Nephron (organoid): ENCODE data around the gene PACS1.

Source experiments
- H3K27ac Mint-ChIP-seq, 3 experiments: 2 replicates each; pipeline ENCODE4 v1.8.0; 2020; ENCODE audit warnings: mixed read lengths in 3 of 3, mild to moderate bottlenecking in 2 of 3, moderate library complexity in 1 of 3
- H3K27me3 Mint-ChIP-seq: 2 replicates; pipeline ENCODE4 v1.8.0; 2021; ENCODE audit warnings: low read depth, mild to moderate bottlenecking, moderate library complexity, mixed read lengths
- H3K36me3 Mint-ChIP-seq: 2 replicates; pipeline ENCODE4 v1.8.0; 2020; ENCODE audit warnings: low read depth, mixed read lengths
- H3K4me1 Mint-ChIP-seq: 2 replicates; pipeline ENCODE4 v1.8.0; 2020; ENCODE audit warnings: mixed read lengths
- H3K4me3 Mint-ChIP-seq, 3 experiments: 2 replicates each; pipeline ENCODE4 v1.8.0; 2020; ENCODE audit warnings: mild to moderate bottlenecking in 3 of 3, mixed read lengths in 3 of 3, moderate library complexity in 2 of 3
- H3K9me3 Mint-ChIP-seq: 2 replicates; pipeline ENCODE4 v1.8.0; 2020; ENCODE audit warnings: mixed read lengths
- TF ChIP-seq, protein P1 (sequence below), 3 experiments: fragments of 200-600 bp; sonication (generic); IDR thresholded peaks; one replicate each; pipeline ENCODE4 v1.5.0; 2021; ENCODE audit warnings: antibody characterized with exemption in 3 of 3; ENCODE audit not compliant: unreplicated experiment in 3 of 3

Gene PACS1

DNA sequence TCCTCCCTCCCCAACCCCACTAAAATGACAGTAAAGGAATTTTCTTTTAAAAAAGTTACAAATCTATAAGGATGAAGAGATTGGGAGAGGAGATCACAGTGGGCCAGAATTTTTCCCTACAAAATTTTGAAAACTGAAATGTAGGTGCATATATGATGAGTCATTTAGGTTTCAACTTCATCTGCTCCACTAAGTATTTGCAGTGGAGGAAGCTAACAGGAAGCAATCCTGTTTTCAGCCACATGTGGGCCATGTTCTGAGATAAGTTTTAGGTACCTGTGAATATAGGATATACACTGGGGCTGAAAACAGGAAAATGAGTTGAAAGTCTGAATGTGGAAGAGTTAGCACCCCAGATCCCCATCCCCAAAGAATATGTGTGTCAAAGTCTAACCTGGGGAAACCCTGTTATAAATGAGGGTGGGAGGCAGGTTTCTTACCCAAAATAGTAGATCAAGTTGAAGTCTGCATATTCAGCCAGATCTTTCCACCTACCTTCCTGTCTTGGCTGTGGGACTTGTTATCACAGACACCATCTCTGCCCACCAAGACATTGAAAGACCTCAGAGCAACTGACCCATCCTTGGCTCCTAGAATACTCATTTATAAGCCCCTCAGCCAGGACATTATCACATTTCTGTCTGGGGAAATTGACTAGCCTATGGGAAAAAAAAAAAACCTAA is 87.3 kb downstream of the PACS1 start:
- no peaks in the 10 kb centered on the region for H3K27me3 Mint-ChIP-seq
- TF ChIP-seq, protein P1, sequence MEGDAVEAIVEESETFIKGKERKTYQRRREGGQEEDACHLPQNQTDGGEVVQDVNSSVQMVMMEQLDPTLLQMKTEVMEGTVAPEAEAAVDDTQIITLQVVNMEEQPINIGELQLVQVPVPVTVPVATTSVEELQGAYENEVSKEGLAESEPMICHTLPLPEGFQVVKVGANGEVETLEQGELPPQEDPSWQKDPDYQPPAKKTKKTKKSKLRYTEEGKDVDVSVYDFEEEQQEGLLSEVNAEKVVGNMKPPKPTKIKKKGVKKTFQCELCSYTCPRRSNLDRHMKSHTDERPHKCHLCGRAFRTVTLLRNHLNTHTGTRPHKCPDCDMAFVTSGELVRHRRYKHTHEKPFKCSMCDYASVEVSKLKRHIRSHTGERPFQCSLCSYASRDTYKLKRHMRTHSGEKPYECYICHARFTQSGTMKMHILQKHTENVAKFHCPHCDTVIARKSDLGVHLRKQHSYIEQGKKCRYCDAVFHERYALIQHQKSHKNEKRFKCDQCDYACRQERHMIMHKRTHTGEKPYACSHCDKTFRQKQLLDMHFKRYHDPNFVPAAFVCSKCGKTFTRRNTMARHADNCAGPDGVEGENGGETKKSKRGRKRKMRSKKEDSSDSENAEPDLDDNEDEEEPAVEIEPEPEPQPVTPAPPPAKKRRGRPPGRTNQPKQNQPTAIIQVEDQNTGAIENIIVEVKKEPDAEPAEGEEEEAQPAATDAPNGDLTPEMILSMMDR (IDR thresholded peaks at IDR 0.05; ENCODE audit: unreplicated experiment in 3 of 3): no peak
- H3K9me3 Mint-ChIP-seq: no peaks in the 10 kb centered on the region
- H3K36me3 Mint-ChIP-seq: peaks cover 4% of the 10 kb centered on the region
- no peak overlapping the region for H3K27ac Mint-ChIP-seq
- peaks cover 4% of the 10 kb centered on the region for H3K4me1 Mint-ChIP-seq
- no peak overlapping the region for H3K4me3 Mint-ChIP-seq

DNA sequence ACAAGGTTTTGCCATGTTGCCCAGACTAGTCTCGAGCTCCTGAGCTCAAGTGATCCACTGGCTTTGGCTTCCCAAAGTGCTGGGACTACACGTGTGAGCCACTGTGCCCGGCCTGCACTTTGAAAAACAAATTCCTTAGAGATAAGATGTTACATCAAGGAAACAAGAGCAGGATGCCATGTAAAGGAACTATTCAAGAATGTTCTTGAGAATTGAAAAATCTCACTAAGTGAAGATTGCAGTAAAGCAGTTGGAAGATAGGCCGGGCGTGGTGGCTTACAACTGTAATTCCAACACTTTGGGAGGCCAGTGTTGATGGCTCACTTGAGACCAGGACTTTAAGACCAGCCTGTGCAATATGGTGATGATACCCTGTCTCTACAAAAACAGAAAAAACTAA is 88.1 kb downstream of the PACS1 start:
- Mint-ChIP-seq H3K4me3 (no peak overlapping the region), H3K27ac (no peak overlapping the region), H3K9me3 (no peaks in the 10 kb centered on the region), H3K36me3 (no peaks in the 10 kb centered on the region), H3K27me3 (no peaks in the 10 kb centered on the region), H3K4me1 (peaks cover 4% of the 10 kb centered on the region)
- TF ChIP-seq, protein P1 (IDR thresholded peaks at IDR 0.05; ENCODE audit: unreplicated experiment in 3 of 3): no peak

DNA sequence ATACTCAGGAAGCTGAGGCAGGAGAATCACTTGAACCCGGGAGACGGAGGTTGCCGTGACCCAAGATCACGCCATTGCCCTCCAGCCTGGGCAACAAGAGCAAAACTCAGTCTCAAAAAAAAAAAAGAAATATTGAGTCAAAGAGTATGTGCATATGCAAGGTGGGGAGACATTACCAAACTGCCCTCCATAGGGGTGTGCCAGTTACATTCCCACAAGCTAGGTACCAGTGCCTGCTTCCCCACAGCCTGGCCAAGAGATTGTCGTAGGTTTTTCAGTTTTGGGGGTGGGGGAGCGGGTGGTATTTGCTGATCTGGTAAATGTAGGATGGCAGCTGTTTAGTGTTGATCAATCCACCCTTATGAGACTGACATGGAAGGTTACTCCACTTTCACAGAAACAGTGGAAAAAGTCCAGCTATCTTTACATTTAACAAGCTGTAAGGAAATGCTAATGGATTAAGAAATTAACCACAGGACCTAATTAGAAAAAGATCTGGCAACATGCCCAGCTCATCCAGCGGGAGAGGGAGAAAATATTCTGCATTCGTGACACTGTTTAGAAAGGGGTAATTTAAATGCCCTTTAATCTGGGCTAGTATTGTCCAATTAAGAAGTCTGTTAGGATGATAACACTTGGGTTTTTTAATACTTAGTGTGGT is 89.4 kb downstream of the PACS1 start:
- no peaks in the 10 kb centered on the region for H3K27me3 Mint-ChIP-seq

DNA sequence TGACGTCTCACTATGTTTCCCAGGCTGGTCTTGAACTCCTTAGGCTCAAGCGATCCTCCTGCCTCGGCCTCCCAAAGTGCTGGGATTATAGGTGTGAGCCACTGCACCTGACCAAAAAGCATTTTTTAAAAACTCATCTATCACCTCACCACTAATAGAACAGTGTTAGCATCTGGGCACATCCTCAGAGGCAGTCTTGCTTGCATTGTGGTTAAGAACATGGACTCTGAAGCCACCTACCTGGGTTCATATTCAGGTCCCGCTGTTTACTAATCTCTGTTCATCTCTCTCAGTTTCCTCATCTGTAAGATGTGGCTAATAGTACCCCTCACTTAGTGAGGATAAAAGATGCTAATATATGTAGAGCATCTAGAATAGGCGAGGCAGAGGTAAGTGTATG is 90.6 kb downstream of the PACS1 start:
- H3K4me1 Mint-ChIP-seq: peaks cover 4% of the 10 kb centered on the region
- no peak overlapping the region for H3K4me3 Mint-ChIP-seq
- no peaks in the 10 kb centered on the region for H3K27me3 Mint-ChIP-seq
- no peaks in the 10 kb centered on the region for H3K9me3 Mint-ChIP-seq
- no peaks in the 10 kb centered on the region for H3K36me3 Mint-ChIP-seq
- no peak overlapping the region for H3K27ac Mint-ChIP-seq
- TF ChIP-seq, protein P1 (IDR thresholded peaks at IDR 0.05; ENCODE audit: unreplicated experiment in 3 of 3): no peak

More for the DNA sequence above, 89.4 kb downstream of the PACS1 start:
- no peak overlapping the region for H3K4me3 Mint-ChIP-seq
- TF ChIP-seq, protein P1 (IDR thresholded peaks at IDR 0.05; ENCODE audit: unreplicated experiment in 3 of 3): no peak
- no peaks in the 10 kb centered on the region for H3K9me3 Mint-ChIP-seq
- no peak overlapping the region for H3K27ac Mint-ChIP-seq
- H3K36me3 Mint-ChIP-seq: no peaks in the 10 kb centered on the region
- H3K4me1 Mint-ChIP-seq: peaks cover 4% of the 10 kb centered on the region

DNA sequence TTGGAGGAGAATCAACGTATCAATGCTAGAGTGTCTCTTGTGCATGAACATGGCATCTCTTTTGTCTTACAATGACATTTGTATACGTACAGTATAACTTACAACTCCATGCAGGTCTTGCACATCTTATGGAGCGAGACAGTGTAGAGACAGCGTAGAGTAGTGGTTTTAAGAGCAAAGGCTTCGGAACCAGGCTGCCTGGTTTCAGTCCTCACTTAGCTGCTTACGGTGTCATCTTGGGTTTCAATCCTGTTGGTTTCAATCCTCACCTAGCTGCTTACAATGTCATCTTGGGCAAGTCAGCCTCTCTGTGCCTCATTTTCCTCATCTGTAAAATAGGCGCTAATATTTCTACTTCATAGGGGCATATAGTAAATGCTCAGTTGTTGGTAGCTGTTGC is 98.2 kb downstream of the PACS1 start:
- Mint-ChIP-seq H3K4me3 (no peak overlapping the region), H3K9me3 (no peaks in the 10 kb centered on the region), H3K27ac (no peak overlapping the region), H3K4me1 (peaks cover 5% of the 10 kb centered on the region), H3K27me3 (no peaks in the 10 kb centered on the region), H3K36me3 (no peaks in the 10 kb centered on the region)
- TF ChIP-seq, protein P1 (IDR thresholded peaks at IDR 0.05; ENCODE audit: unreplicated experiment in 3 of 3): no peak

DNA sequence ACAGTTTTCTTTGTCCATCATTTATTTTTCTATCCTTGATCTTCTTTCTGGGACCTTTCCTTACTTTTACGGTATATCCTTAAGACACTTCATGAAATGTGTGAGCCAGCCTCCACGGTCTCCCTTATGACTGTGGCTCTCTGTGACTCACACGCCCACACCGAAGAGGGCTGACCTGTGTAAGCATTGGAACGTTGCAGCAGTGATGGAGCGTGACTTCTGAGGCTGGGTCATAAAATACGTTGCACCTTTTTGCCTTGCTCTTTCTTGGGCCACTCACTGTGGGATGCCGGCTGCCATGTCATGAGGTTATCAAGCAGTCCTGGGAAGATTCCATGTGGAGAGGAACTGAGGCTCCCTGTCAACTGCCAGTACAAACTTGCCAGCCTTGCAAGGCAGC is 102.1 kb downstream of the PACS1 start:
- peaks cover 10% of the 10 kb centered on the region for H3K4me1 Mint-ChIP-seq
- H3K27ac Mint-ChIP-seq: no peak overlapping the region
- H3K9me3 Mint-ChIP-seq: no peaks in the 10 kb centered on the region
- no peaks in the 10 kb centered on the region for H3K27me3 Mint-ChIP-seq
- TF ChIP-seq, protein P1 (IDR thresholded peaks at IDR 0.05; ENCODE audit: unreplicated experiment in 3 of 3): no peak
- H3K36me3 Mint-ChIP-seq: no peaks in the 10 kb centered on the region
- no peak overlapping the region for H3K4me3 Mint-ChIP-seq
